ENCODE data around the gene TNFRSF11A. TPM values are rescaled to one million over a fixed set of nuclear protein-coding genes. Genes with fewer than 3 reads are reported as not detected.

Gene TNFRSF11A
- total RNA-seq, 2 experiments from 2014 or later = 3.1 to 3.5 TPM

- CTCF ChIA-PET = no interaction called here
- H3K36me3 Mint-ChIP-seq (ENCODE audit: low read depth) = peaks cover 20% of the 10 kb centered on the region
- no peaks in the 10 kb centered on the region for H3K27me3 Mint-ChIP-seq (ENCODE audit: low read depth)
- peak overlapping the region; percentile 1 for H3K27ac Mint-ChIP-seq
- peaks cover 29% of the 10 kb centered on the region for H3K4me1 Mint-ChIP-seq (ENCODE audit: low read depth)
- no peaks in the 10 kb centered on the region for H3K9me3 Mint-ChIP-seq
- intact Hi-C loops (cut with micrococcal nuclease) = loop anchor here (1.0 to 5.0 kb wide), 6 partner anchors 8 to 483 kb away; partner anchors contain the start of gene TNFRSF11A
- no peak for DNase-seq
- no peak overlapping the region for H3K4me3 Mint-ChIP-seq
These were observed 36.1 kb upstream of the TNFRSF11A start for GRCh38 chr18:62289047-62289446.

- H3K9me3 Mint-ChIP-seq = no peaks in the 10 kb centered on the region
- peaks cover 13% of the 10 kb centered on the region for H3K36me3 Mint-ChIP-seq (ENCODE audit: low read depth)
- CTCF ChIA-PET = no interaction called here
- no peak overlapping the region for H3K4me3 Mint-ChIP-seq
- no peak for DNase-seq
- H3K4me1 Mint-ChIP-seq (ENCODE audit: low read depth) = peaks cover 8% of the 10 kb centered on the region
- H3K27ac Mint-ChIP-seq = no peak overlapping the region
- no peaks in the 10 kb centered on the region for H3K27me3 Mint-ChIP-seq (ENCODE audit: low read depth)
- intact Hi-C loops (cut with micrococcal nuclease) = no loop called here
These were observed 31.0 kb upstream of the TNFRSF11A start for GRCh38 chr18:62294073-62294472.

GRCh38 chr18:62300359-62300963 lies 24.6 kb upstream of the TNFRSF11A start:
- Mint-ChIP-seq H3K36me3 (ENCODE audit: low read depth) (peaks cover 37% of the 10 kb centered on the region), H3K9me3 (no peaks in the 10 kb centered on the region), H3K27ac (peak overlapping the region; percentile 5), H3K27me3 (ENCODE audit: low read depth) (no peaks in the 10 kb centered on the region), H3K4me3 (no peak overlapping the region), H3K4me1 (ENCODE audit: low read depth) (peaks cover 16% of the 10 kb centered on the region)
- DNase-seq = no peak
- intact Hi-C loops (cut with micrococcal nuclease) = no loop called here
- CTCF ChIA-PET = no interaction called here

GRCh38 chr18:62301322-62301721 lies 23.8 kb upstream of the TNFRSF11A start:
- no peak for DNase-seq
- no peaks in the 10 kb centered on the region for H3K9me3 Mint-ChIP-seq
- CTCF ChIA-PET = no interaction called here
- H3K4me3 Mint-ChIP-seq = no peak overlapping the region
- no peak overlapping the region for H3K27ac Mint-ChIP-seq
- H3K4me1 Mint-ChIP-seq (ENCODE audit: low read depth) = peaks cover 16% of the 10 kb centered on the region
- H3K27me3 Mint-ChIP-seq (ENCODE audit: low read depth) = no peaks in the 10 kb centered on the region
- peaks cover 40% of the 10 kb centered on the region for H3K36me3 Mint-ChIP-seq (ENCODE audit: low read depth)
- intact Hi-C loops (cut with micrococcal nuclease) = no loop called here

GRCh38 chr18:62312851-62313250 lies 12.3 kb upstream of the TNFRSF11A start:
- Mint-ChIP-seq H3K27me3 (ENCODE audit: low read depth) (no peaks in the 10 kb centered on the region), H3K36me3 (ENCODE audit: low read depth) (peaks cover 6% of the 10 kb centered on the region), H3K4me1 (ENCODE audit: low read depth) (no peaks in the 10 kb centered on the region), H3K9me3 (no peaks in the 10 kb centered on the region), H3K27ac (no peak overlapping the region), H3K4me3 (no peak overlapping the region)
- CTCF ChIA-PET = no interaction called here
- DNase-seq = no peak
- intact Hi-C loops (cut with micrococcal nuclease) = no loop called here

- no peak overlapping the region for H3K4me3 Mint-ChIP-seq
- no peaks in the 10 kb centered on the region for H3K4me1 Mint-ChIP-seq (ENCODE audit: low read depth)
- no peak for DNase-seq
- H3K36me3 Mint-ChIP-seq (ENCODE audit: low read depth) = no peaks in the 10 kb centered on the region
- intact Hi-C loops (cut with micrococcal nuclease) = no loop called here
- peaks cover 20% of the 10 kb centered on the region for H3K27me3 Mint-ChIP-seq (ENCODE audit: low read depth)
- no peaks in the 10 kb centered on the region for H3K9me3 Mint-ChIP-seq
- H3K27ac Mint-ChIP-seq = no peak overlapping the region
- CTCF ChIA-PET = no interaction called here
These were observed 6.6 kb upstream of the TNFRSF11A start for GRCh38 chr18:62318228-62319180.

GRCh38 chr18:62321201-62321600 lies 3.9 kb upstream of the TNFRSF11A start:
- H3K27ac Mint-ChIP-seq = no peak overlapping the region
- CTCF ChIA-PET = interaction anchor here (0.6 to 1.2 kb wide), 2 partner anchors 100 to 158 kb away, joined by 3 to 4 read pairs; no protein-coding TSS in a partner anchor
- H3K4me1 Mint-ChIP-seq (ENCODE audit: low read depth) = peaks cover 6% of the 10 kb centered on the region
- H3K36me3 Mint-ChIP-seq (ENCODE audit: low read depth) = no peaks in the 10 kb centered on the region
- no peak overlapping the region for H3K4me3 Mint-ChIP-seq
- no peaks in the 10 kb centered on the region for H3K9me3 Mint-ChIP-seq
- DNase-seq = no peak
- peaks cover 37% of the 10 kb centered on the region for H3K27me3 Mint-ChIP-seq (ENCODE audit: low read depth)
- intact Hi-C loops (cut with micrococcal nuclease) = loop anchor here (10.0 kb wide), 2 partner anchors 394 to 634 kb away; partner anchors contain the start of gene PHLPP1

GRCh38 chr18:62323483-62324180 lies 1.5 kb upstream of the TNFRSF11A start:
- Mint-ChIP-seq H3K4me3 (no peak overlapping the region), H3K27ac (no peak overlapping the region), H3K27me3 (ENCODE audit: low read depth) (peaks cover 57% of the 10 kb centered on the region), H3K36me3 (ENCODE audit: low read depth) (no peaks in the 10 kb centered on the region), H3K4me1 (ENCODE audit: low read depth) (peaks cover 8% of the 10 kb centered on the region), H3K9me3 (no peaks in the 10 kb centered on the region)
- intact Hi-C loops (cut with micrococcal nuclease) = loop anchor here (2.0 to 10.0 kb wide), 4 partner anchors 35 to 659 kb away; partner anchors contain the start of gene PHLPP1
- no peak for DNase-seq
- CTCF ChIA-PET = interaction anchor here (0.6 to 1.6 kb wide), 3 partner anchors 18 to 102 kb away, joined by 4 read pairs; no protein-coding TSS in a partner anchor

- H3K36me3 Mint-ChIP-seq (ENCODE audit: low read depth) = no peaks in the 10 kb centered on the region
These were observed 805 bp upstream of the TNFRSF11A start for GRCh38 chr18:62324181-62324828.

GRCh38 chr18:62325806-62326645 lies 916 bp downstream of the TNFRSF11A start:
- H3K27me3 Mint-ChIP-seq (ENCODE audit: low read depth) = peaks cover 72% of the 10 kb centered on the region
- no peaks in the 10 kb centered on the region for H3K36me3 Mint-ChIP-seq (ENCODE audit: low read depth)
- peaks cover 21% of the 10 kb centered on the region for H3K4me1 Mint-ChIP-seq (ENCODE audit: low read depth)
- H3K9me3 Mint-ChIP-seq = no peaks in the 10 kb centered on the region
- no peak overlapping the region for H3K27ac Mint-ChIP-seq
- H3K4me3 Mint-ChIP-seq = peak overlapping the region; percentile 77
- CTCF ChIA-PET = interaction anchor here (0.7 to 1.7 kb wide), 5 partner anchors 25 to 257 kb away, joined by 3 to 6 read pairs (median 3); no protein-coding TSS in a partner anchor
- peak; percentile 31 for DNase-seq
- intact Hi-C loops (cut with micrococcal nuclease) = loop anchor here (1.0 to 10.0 kb wide), 10 partner anchors 37 to 657 kb away; partner anchors contain the start of genes PHLPP1, PIGN and RELCH

More at GRCh38 chr18:62324181-62324828, 805 bp upstream of the TNFRSF11A start:
- DNase-seq = no peak
- H3K27ac Mint-ChIP-seq = peak overlapping the region; percentile 21
- H3K9me3 Mint-ChIP-seq = no peaks in the 10 kb centered on the region
- CTCF ChIA-PET = interaction anchor here (1.0 to 1.7 kb wide), 5 partner anchors 9 to 259 kb away, joined by 3 to 5 read pairs (median 4); no protein-coding TSS in a partner anchor
- H3K27me3 Mint-ChIP-seq (ENCODE audit: low read depth) = peaks cover 64% of the 10 kb centered on the region
- peak overlapping the region; percentile 63 for H3K4me3 Mint-ChIP-seq
- H3K4me1 Mint-ChIP-seq (ENCODE audit: low read depth) = peaks cover 11% of the 10 kb centered on the region
- intact Hi-C loops (cut with micrococcal nuclease) = loop anchor here (2.0 to 10.0 kb wide), 4 partner anchors 36 to 658 kb away; partner anchors contain the start of gene PHLPP1

All from activated naive CD4-positive, alpha-beta T cell treated with anti-CD3 and anti-CD28 coated beads for 36 hours (primary cell).